Epithelial cell of esophagus (primary cell): ENCODE results near the gene METTL1.
"Not testable (repeated sequence)": the region's sequence is repeated elsewhere in the genome, so short reads cannot be mapped to it uniquely, and the experiment has no call there.

ENCODE experiments used
- DNase-seq: peaks from one replicate; pipeline ENCODE4 v3.0.0; 2010; ENCODE audit warnings: low read depth
- H3K4me3 ChIP-seq: 2 replicates; pipeline ENCODE4 v1.5.1; 2011; ENCODE audit warnings: mild to moderate bottlenecking, low read length, control low read depth
- CTCF ChIP-seq: IDR thresholded peaks from 2 replicates; pipeline ENCODE4 v1.5.1; 2011; ENCODE audit warnings: low read depth, mild to moderate bottlenecking, low read length, control low read depth, inconsistent platforms; ENCODE audit not compliant: insufficient read depth; ENCODE audit errors: missing control alignments

METTL1 gene

GRCh38 chr12:57724936-57725740 is 46.8 kb downstream of the METTL1 start:
- H3K4me3 ChIP-seq, result no peak overlapping the region
- no peak for DNase-seq
- TF ChIP-seq CTCF, result no peak

GRCh38 chr12:57724003-57724935 is 47.6 kb downstream of the METTL1 start:
- no peak for TF ChIP-seq CTCF
- DNase-seq, result no peak
- H3K4me3 ChIP-seq, result no peak overlapping the region

- DNase-seq, result no peak
- no peak for TF ChIP-seq CTCF
Observed at GRCh38 chr12:57723630-57723962, 48.3 kb downstream of the METTL1 start.

GRCh38 chr12:57722716-57723629 is 48.9 kb downstream of the METTL1 start:
- no peak for DNase-seq
- no peak for TF ChIP-seq CTCF
- no peak overlapping the region for H3K4me3 ChIP-seq

More at GRCh38 chr12:57723630-57723962, 48.3 kb downstream of the METTL1 start:
- no peak overlapping the region for H3K4me3 ChIP-seq

- not testable (repeated sequence) for DNase-seq, H3K4me3 ChIP-seq
Observed at GRCh38 chr12:57721846-57722608, 49.9 kb downstream of the METTL1 start.

- no peak for DNase-seq
- no peak for TF ChIP-seq CTCF
- no peak overlapping the region for H3K4me3 ChIP-seq
Observed at GRCh38 chr12:57720606-57721595, 51.0 kb downstream of the METTL1 start.
